Subcutaneous abdominal adipose tissue (tissue), 5 donors: Measurements from ENCODE around the gene CLDN5.

Experiments
- H3K27ac ChIP-seq: one replicate; pipeline ENCODE4 v1.7.0; 2013; ENCODE audit warnings: low read depth, mild to moderate bottlenecking, inconsistent platforms, low read length, moderate library complexity
- H3K27me3 ChIP-seq, 5 donors: one replicate each; pipeline ENCODE4 v1.7.0; 2013; ENCODE audit warnings: low read length in 5 of 5, inconsistent platforms in 1 of 5; ENCODE audit not compliant: control insufficient read depth in 5 of 5, insufficient read depth in 4 of 5
- H3K36me3 ChIP-seq, 5 donors: one replicate each; pipeline ENCODE4 v1.7.0; 2013; ENCODE audit warnings: low read length in 5 of 5; ENCODE audit not compliant: control insufficient read depth in 5 of 5, insufficient read depth in 5 of 5
- H3K4me1 ChIP-seq, 5 donors: one replicate each; pipeline ENCODE4 v1.7.0; 2013; ENCODE audit warnings: low read length in 5 of 5, mild to moderate bottlenecking in 3 of 5, moderate library complexity in 1 of 5; ENCODE audit not compliant: control insufficient read depth in 5 of 5, insufficient read depth in 5 of 5
- H3K4me3 ChIP-seq, 5 donors: one replicate each; pipeline ENCODE4 v1.7.0; 2013; ENCODE audit warnings: low read length in 5 of 5, low read depth in 1 of 5
- H3K9ac ChIP-seq, 5 donors: one replicate each; pipeline ENCODE4 v1.7.0; 2013; ENCODE audit warnings: low read length in 5 of 5, mild to moderate bottlenecking in 4 of 5, moderate library complexity in 3 of 5
- H3K9me3 ChIP-seq, 5 donors: one replicate each; pipeline ENCODE4 v1.7.0; 2013; ENCODE audit warnings: low read length in 5 of 5; ENCODE audit not compliant: control insufficient read depth in 5 of 5
- donor health status: healthy.
- donor health status: healthy.
- donor health status: healthy.
- donor health status: healthy.
- donor health status: healthy.

CLDN5 gene

GRCh38 chr22:19565382-19566278 is 41.4 kb upstream of the CLDN5 start:
- Histone ChIP-seq H3K4me3 (no peak overlapping the region), H3K27ac (peak overlapping the region; percentile 69), H3K4me1 (peaks cover 0 to 44% (median 8%) of the 10 kb centered on the region in 5 donors), H3K36me3 (no peaks in the 10 kb centered on the region), H3K27me3 (peaks cover 0 to 17% (median 5%) of the 10 kb centered on the region in 5 donors), H3K9ac (peak overlapping the region in 1 of 5 donors; percentile 55), H3K9me3 (peaks cover 0 to 3% (median 2%) of the 10 kb centered on the region in 5 donors)

GRCh38 chr22:19559956-19560355 is 35.7 kb upstream of the CLDN5 start:
- Histone ChIP-seq H3K9ac (no peak overlapping the region), H3K4me3 (no peak overlapping the region), H3K27ac (no peak overlapping the region), H3K4me1 (no peaks in the 10 kb centered on the region), H3K9me3 (peaks cover 0 to 3% (median 2%) of the 10 kb centered on the region in 5 donors), H3K27me3 (peaks cover 0 to 8% (median 3%) of the 10 kb centered on the region in 5 donors), H3K36me3 (no peaks in the 10 kb centered on the region)

GRCh38 chr22:19559324-19559811 is 35.2 kb upstream of the CLDN5 start:
- no peak overlapping the region for H3K27ac ChIP-seq
- no peak overlapping the region for H3K4me3 ChIP-seq
- H3K9me3 ChIP-seq: peaks cover 0 to 3% (median 2%) of the 10 kb centered on the region in 5 donors
- peaks cover 0 to 8% (median 3%) of the 10 kb centered on the region in 5 donors for H3K27me3 ChIP-seq
- no peaks in the 10 kb centered on the region for H3K36me3 ChIP-seq
- H3K4me1 ChIP-seq: peaks cover 0 to 3% (median 0%) of the 10 kb centered on the region in 5 donors
- no peak overlapping the region for H3K9ac ChIP-seq

GRCh38 chr22:19556963-19557545 is 32.8 kb upstream of the CLDN5 start:
- no peaks in the 10 kb centered on the region for H3K36me3 ChIP-seq
- H3K4me3 ChIP-seq: no peak overlapping the region
- no peak overlapping the region for H3K27ac ChIP-seq
- no peak overlapping the region for H3K9ac ChIP-seq
- H3K9me3 ChIP-seq: peaks cover 0 to 4% (median 0%) of the 10 kb centered on the region in 5 donors
- peaks cover 0 to 8% (median 3%) of the 10 kb centered on the region in 5 donors for H3K27me3 ChIP-seq
- peaks cover 0 to 3% (median 0%) of the 10 kb centered on the region in 5 donors for H3K4me1 ChIP-seq

- H3K9ac ChIP-seq: no peak overlapping the region
- no peak overlapping the region for H3K4me3 ChIP-seq
- peaks cover 0 to 8% (median 3%) of the 10 kb centered on the region in 5 donors for H3K27me3 ChIP-seq
- H3K27ac ChIP-seq: no peak overlapping the region
- no peaks in the 10 kb centered on the region for H3K36me3 ChIP-seq
- peaks cover 0 to 3% (median 0%) of the 10 kb centered on the region in 5 donors for H3K4me1 ChIP-seq
- peaks cover 0 to 4% (median 0%) of the 10 kb centered on the region in 5 donors for H3K9me3 ChIP-seq
Observed at GRCh38 chr22:19555651-19556050, 31.4 kb upstream of the CLDN5 start.

GRCh38 chr22:19554834-19555404 is 30.7 kb upstream of the CLDN5 start:
- H3K27ac ChIP-seq: no peak overlapping the region
- peaks cover 0 to 4% (median 0%) of the 10 kb centered on the region in 5 donors for H3K9me3 ChIP-seq
- H3K4me3 ChIP-seq: no peak overlapping the region
- H3K4me1 ChIP-seq: peaks cover 0 to 3% (median 0%) of the 10 kb centered on the region in 5 donors
- no peaks in the 10 kb centered on the region for H3K36me3 ChIP-seq
- H3K9ac ChIP-seq: no peak overlapping the region
- H3K27me3 ChIP-seq: peaks cover 0 to 8% (median 3%) of the 10 kb centered on the region in 5 donors

GRCh38 chr22:19553201-19553600 is 29.0 kb upstream of the CLDN5 start:
- Histone ChIP-seq H3K9ac (no peak overlapping the region), H3K9me3 (peaks cover 0 to 4% (median 0%) of the 10 kb centered on the region in 5 donors), H3K27me3 (peaks cover 0 to 8% (median 3%) of the 10 kb centered on the region in 5 donors), H3K4me3 (no peak overlapping the region), H3K27ac (no peak overlapping the region), H3K4me1 (peaks cover 0 to 3% (median 0%) of the 10 kb centered on the region in 5 donors), H3K36me3 (no peaks in the 10 kb centered on the region)

- peaks cover 0 to 4% (median 0%) of the 10 kb centered on the region in 5 donors for H3K9me3 ChIP-seq
- no peaks in the 10 kb centered on the region for H3K36me3 ChIP-seq
- H3K9ac ChIP-seq: no peak overlapping the region
- H3K4me3 ChIP-seq: no peak overlapping the region
- H3K27me3 ChIP-seq: no peaks in the 10 kb centered on the region
- H3K4me1 ChIP-seq: peaks cover 0 to 3% (median 0%) of the 10 kb centered on the region in 5 donors
- no peak overlapping the region for H3K27ac ChIP-seq
Observed at GRCh38 chr22:19550382-19550781, 26.2 kb upstream of the CLDN5 start.

- Histone ChIP-seq H3K27ac (no peak overlapping the region), H3K4me1 (peaks cover 0 to 4% (median 0%) of the 10 kb centered on the region in 5 donors), H3K9me3 (peaks cover 0 to 4% (median 0%) of the 10 kb centered on the region in 5 donors), H3K36me3 (no peaks in the 10 kb centered on the region), H3K27me3 (peaks cover 0 to 4% (median 3%) of the 10 kb centered on the region in 5 donors), H3K9ac (no peak overlapping the region), H3K4me3 (no peak overlapping the region)
Observed at GRCh38 chr22:19549428-19549827, 25.2 kb upstream of the CLDN5 start.
